ENCODE measurements around the gene KIRREL1. TPM values are rescaled to one million over a fixed set of nuclear protein-coding genes. Genes with fewer than 3 reads are reported as not detected.

Gene KIRREL1
- total RNA-seq, 1 donor from 2014 or later = 19.7 TPM

DNA sequence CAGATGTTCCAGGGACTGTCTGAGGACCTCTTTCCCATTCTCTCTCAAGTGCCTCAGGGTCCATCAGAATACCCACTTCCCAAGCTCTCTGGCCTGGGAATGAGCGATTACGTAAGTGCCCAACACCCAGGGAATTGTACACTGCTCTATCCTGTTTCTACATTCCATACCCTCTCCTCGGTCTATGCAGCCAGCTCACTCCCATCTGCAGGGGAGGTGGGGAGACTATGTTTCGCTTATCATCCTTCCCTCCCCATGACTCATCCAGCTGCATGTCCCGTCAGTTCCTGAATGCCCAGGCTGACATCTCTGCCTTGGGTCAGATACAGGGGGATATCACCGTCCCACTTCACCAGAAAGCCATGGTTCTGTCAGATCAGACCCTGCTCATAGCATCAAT, 152.7 kb downstream of the KIRREL1 start:
- no peak for DNase-seq (ENCODE audit: low spot score)

DNA sequence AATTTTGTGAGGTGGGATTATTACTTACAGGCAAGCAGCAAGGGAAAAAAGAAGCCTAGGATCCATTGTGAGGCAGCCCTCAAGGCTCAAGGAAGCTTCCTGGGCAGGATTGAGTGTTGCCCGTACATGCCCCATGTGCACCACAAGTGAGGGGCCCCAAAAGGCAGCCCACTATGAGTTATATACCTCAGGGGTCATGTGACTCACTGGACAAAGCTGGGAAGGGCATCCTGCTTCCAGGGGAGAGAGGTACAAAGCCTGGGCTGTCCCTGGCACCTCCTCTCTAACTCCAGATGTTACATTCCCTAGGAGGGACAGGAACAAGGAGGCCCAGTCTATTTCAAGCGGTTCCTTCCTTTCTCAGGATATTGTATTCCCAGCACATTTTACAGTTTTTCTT, 153.3 kb downstream of the KIRREL1 start:
- no peak for DNase-seq (ENCODE audit: low spot score)

DNA sequence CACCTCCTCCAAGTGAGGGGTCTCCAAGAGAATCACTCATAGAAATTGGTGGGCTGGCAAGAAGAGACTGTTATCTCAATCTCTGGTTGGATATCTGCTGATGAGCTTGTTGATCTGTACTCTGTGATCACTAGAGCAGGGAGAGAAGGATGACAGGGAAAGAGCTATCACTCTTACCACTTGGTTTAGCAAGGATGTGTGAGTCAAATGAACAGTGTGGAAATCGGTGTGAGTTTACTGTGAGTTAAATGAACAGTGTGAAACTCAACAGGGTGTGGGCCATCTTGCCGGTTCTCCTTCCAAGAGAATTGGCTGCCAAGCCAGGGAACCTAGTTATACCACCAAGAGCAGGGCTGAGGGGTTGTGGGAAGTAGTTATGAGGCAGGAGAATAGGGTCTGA, 154.0 kb downstream of the KIRREL1 start:
- DNase-seq (ENCODE audit: low spot score) = no peak

DNA sequence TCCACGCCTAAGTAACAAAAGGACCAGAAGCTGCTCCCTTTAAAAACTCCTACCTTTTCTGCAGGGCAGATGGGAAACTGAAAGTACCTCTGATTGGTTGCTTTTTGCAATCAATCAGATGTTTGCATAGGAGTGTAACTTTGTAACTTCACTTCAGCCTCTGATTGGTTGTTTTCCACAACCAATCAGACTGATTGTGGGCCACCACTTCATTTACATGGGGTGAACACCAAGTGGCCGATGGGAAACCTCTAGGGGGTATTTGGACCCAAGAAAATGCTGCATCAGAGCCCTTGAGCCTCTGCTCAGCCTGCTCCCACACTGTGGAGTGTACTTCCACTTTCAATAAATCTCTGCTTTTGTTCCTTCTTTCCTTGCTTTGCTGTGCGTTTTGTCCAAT, 154.4 kb downstream of the KIRREL1 start:
- DNase-seq (ENCODE audit: low spot score) = no peak

DNA sequence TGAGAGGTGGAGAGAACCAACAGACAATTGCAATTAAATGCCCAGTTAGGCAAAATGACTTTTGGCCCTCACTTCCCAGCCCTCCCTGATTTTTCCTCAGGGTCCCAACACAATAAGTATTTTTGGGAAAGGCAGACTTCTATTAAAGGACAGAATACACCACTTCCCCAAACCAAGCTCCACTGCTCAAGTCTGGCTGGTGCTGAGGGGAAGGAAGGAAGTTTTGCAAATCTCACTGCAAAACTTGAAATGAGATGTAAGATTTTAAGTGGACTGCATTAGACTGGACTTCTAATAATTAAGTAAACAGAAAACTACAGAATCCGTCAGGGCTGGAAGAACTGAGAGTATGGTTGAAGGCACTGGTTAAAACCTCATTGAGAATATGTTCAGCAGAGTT, 155.0 kb downstream of the KIRREL1 start:
- no peak for DNase-seq (ENCODE audit: low spot score)

DNA sequence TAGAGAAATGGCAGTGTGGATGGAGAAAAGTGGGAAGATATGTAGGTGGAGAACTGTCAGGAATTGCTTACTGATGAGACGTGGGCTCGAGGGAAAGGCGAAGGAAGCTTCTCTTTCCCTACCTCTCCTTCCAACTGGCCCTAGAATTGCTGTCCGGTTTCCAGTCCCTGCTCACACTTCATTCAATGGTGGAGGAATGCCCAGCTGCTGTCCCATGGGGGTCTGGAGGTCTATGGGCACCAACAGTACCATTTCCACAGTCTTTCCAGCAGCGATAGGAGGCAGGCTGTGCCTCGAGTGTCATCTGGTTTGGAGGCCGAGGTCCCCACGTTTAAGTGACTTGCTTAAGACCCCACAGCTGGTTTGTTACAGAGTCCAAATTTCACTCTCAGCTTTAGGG, 155.7 kb downstream of the KIRREL1 start:
- no peak for DNase-seq (ENCODE audit: low spot score)

Other genes starting within 250 kb of the KIRREL1 start
- gene FCRL2, start 216.5 kb upstream of the KIRREL1 start, total RNA-seq = 0.42 TPM
- 0.21 TPM for gene FCRL1, start 173.5 kb upstream of the KIRREL1 start, total RNA-seq
- not detected for gene CD5L, start 151.8 kb upstream of the KIRREL1 start, total RNA-seq
- gene CD1D, start 187.2 kb downstream of the KIRREL1 start, total RNA-seq = 1.7 TPM